Sigmoid colon (tissue), 4 donors: ENCODE results near the gene ERCC6L2.

Experiments used
- EP300 ChIP-seq, 4 donors: sonication (generic); formaldehyde crosslinking; IDR thresholded peaks; one replicate each; pipeline ENCODE4 v1.6.1; 2017; ENCODE audit warnings: antibody characterized with exemption in 4 of 4
- POLR2A ChIP-seq, 2 donors: fragments of 450-650 bp; IDR thresholded peaks; one replicate each; pipeline ENCODE4 v1.6.1; 2016; ENCODE audit warnings: antibody characterized with exemption in 2 of 2, mild to moderate bottlenecking in 2 of 2, moderate library complexity in 2 of 2
- TF ChIP-seq, protein P1 (sequence below), 4 experiments: fragments of 450-650 bp in 3 of 4; fragments of 200-600 bp in 1 of 4; IDR thresholded peaks; one replicate each; pipeline ENCODE4 v1.5.1; 2016 to 2019; ENCODE audit warnings: antibody characterized with exemption in 4 of 4, mild to moderate bottlenecking in 3 of 4, moderate library complexity in 2 of 4

DNA sequence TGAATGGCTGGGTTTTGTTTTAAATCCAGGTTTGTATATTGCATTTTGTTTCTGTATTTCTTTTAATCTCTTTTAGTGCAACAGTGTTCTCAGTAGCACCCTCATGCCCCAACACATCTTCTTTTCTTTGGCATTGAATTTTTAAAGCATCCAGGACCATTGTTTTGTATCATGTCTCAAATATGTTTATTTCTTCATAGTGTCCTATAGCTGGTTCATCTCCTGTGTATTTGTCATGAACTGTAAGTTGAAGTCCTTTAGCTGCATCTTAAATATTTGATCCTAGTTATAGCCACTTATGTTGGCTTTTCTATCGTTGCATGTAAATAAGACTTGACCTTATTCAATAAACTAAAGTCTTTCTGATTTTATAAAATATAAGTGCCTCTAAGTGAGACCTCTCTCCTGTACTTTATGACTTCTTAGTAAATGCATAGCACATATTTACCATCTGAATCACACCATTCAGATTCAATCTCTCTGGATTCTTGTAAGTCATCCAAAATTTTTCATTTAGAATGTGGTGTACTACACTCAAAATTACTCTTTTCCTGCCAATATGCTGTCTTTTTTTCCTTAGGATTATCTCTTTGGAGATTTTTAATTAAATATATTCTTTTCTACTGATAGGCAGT lies 21.0 kb upstream of the ERCC6L2 start:
- TF ChIP-seq POLR2A (IDR thresholded peaks at IDR 0.05), result no peak
- no peak for TF ChIP-seq EP300 (IDR thresholded peaks at IDR 0.05)
- TF ChIP-seq, protein P1, sequence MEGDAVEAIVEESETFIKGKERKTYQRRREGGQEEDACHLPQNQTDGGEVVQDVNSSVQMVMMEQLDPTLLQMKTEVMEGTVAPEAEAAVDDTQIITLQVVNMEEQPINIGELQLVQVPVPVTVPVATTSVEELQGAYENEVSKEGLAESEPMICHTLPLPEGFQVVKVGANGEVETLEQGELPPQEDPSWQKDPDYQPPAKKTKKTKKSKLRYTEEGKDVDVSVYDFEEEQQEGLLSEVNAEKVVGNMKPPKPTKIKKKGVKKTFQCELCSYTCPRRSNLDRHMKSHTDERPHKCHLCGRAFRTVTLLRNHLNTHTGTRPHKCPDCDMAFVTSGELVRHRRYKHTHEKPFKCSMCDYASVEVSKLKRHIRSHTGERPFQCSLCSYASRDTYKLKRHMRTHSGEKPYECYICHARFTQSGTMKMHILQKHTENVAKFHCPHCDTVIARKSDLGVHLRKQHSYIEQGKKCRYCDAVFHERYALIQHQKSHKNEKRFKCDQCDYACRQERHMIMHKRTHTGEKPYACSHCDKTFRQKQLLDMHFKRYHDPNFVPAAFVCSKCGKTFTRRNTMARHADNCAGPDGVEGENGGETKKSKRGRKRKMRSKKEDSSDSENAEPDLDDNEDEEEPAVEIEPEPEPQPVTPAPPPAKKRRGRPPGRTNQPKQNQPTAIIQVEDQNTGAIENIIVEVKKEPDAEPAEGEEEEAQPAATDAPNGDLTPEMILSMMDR (IDR thresholded peaks at IDR 0.05), result no peak
